HG03066 (cell line): Measurements from ENCODE around the gene MTMR2.

Experiments
- ATAC-seq: cut with Tn5 transposase; IDR thresholded peaks from one replicate; pipeline ENCODE4 v1.9.1; 2021; ENCODE audit warnings: low read depth; ENCODE audit not compliant: unreplicated experiment

The MTMR2 gene

DNA sequence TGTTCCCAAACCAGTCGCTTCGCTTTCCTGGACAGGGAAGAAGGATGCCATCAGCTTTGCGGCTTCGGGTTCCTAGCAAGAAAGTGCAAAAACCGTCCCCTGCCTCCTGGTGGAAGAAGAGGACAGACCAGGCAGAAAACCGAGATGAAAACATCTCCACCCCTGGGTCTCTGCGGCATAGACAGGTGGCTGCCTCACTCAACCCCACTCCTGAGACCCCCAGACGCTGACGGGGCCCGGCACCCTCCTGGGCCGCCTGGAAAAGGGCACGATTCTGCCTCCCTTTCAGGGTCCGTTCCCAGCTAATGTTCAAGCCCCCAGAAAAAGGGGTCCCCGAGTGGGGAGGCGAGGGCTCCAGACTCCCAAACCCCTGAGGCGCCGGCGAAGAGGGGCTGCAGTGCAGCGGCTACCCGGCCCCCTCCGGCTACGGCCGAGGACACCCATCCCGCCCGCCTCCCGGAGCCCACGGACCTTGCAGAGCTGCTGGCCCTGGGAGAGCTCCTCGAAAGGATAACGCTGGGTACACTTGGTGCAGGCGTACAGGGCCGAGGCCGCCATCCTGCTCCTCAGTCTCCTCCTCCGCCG lies 134.9 kb downstream of the MTMR2 start:
- ATAC-seq = no peak
